ENCODE data around the gene GUF1.

The GUF1 gene, protein sequence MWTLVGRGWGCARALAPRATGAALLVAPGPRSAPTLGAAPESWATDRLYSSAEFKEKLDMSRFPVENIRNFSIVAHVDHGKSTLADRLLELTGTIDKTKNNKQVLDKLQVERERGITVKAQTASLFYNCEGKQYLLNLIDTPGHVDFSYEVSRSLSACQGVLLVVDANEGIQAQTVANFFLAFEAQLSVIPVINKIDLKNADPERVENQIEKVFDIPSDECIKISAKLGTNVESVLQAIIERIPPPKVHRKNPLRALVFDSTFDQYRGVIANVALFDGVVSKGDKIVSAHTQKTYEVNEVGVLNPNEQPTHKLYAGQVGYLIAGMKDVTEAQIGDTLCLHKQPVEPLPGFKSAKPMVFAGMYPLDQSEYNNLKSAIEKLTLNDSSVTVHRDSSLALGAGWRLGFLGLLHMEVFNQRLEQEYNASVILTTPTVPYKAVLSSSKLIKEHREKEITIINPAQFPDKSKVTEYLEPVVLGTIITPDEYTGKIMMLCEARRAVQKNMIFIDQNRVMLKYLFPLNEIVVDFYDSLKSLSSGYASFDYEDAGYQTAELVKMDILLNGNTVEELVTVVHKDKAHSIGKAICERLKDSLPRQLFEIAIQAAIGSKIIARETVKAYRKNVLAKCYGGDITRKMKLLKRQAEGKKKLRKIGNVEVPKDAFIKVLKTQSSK

DNA sequence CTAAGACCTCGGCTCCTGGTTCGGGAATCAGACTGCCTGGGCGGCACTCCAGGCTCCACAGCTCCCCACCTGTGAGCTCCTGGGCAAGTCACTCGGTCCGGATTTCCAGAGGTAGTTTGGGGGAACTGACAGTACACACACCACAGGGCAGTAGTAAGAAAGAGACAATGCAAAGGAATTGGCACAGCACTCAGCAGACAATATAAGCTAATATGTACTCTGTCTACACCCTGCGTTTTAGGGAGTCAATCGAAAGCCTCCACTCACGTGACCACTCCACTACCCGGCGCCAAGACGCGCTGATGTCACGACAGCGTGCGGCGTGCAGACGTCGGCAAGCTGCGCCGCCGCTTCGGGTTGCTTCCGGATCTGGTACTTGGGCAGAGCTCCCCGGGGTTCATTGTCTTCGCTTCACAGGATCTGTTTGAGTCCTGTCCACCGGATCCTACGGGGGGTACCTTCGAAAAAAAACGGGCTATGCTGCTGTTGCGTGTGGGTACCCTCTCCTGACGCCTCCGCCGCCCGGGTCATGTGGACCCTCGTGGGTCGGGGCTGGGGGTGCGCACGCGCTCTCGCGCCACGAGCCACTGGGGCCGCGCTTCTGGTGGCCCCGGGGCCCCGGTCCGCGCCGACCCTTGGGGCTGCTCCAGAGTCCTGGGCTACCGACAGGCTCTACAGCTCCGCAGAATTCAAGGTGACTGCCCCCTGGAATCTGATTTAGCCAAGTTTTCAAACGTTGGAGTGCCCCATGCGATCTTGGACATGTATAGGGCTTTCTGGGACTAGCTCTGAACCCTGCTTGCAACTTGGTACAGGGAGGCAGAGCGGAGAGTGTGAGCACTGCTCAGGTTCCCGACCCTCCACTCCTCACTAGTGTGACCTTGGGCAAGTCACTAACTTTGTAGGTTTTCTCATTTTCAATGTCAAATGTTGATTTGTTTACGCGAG, at the start of gene GUF1:
TSS of gene GUF1 (plus strand) at position 327 of the 948 bp plus-strand sequence. CDS start at position 530, 203 bp downstream.
- peak; percentile 54 for DNase-seq

DNA sequence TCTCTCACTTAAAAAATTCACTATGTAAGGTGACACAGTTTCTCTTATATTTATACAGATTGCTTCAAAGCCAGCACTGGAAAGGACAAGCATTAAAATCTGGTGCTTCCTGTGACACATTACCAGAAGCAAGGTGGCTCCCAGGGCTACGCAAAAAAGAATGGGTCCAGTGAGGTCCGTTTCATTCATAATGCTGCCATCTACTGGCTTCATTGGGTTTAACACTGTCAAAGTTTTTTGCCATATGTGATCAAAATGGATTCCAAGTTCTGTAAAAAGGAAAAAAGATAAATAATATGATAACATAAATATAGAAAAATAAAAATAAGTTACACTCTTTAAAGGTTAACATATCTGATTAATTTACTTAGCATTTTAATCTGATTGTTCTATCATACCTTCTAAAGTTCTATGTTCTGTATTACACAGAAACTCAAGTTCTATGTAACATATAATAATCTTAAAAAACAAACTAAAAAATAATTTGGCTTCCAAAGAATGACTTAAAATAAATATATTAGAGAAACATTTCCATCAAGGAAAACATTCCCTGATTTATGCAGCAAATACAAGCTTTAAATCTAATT, 48.8 kb upstream of the GUF1 start:
- no peak for DNase-seq

DNA sequence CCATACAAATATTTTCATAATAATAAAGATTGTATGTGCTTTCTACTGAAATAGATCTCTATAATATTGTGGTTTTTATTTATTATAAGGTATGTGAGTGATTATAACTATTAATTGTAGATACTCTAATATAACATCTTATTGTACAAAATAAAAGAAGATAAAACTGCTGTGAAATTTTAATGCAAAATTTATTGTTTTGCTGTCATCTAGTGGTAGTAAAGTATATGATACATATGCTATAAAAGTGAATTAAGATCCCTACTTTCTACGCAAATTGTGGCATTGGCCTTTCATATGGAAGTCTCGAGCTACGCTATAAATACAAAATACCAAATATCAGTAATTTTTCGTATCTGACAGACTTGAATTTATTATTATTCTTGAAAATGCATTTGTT, 46.1 kb upstream of the GUF1 start:
- no peak for DNase-seq

DNA sequence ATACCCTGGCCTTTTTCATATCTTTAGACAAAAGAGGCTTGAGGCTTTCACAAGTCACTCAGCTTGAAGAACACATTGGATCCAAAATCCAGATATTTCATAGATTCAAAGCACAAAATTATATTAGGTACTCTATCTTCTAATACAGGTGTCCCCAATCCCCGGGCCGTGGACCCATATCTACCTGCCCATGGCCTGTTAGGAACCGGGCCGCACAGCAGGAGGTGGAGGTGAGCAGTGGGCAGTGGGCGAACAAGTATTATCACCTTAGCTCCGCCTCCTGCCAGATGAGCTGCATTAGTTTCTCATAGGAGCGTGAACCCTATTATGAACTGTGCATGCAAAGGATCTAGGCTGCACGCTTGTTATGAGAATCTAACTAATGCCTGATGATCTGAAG, 45.5 kb upstream of the GUF1 start:
- DNase-seq: no peak

DNA sequence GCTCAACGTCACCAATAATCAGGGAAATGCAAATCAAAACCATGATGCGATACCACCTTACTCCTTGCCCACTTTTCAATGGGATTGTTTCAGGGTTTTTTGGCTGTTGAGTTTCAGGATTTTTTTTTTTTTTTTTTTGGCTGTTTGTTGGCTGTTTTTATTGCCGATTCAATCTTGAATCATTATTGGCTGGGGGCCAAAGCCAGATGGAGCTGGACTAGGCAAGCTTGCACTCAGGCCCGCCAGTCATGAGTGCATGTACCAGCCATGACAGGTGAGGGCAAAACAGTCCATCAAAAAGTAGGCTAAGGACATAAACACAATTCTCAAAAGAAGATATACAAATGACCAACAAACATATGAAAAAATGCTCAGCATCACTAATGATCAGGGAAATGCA, 40.1 kb upstream of the GUF1 start:
- DNase-seq: no peak

DNA sequence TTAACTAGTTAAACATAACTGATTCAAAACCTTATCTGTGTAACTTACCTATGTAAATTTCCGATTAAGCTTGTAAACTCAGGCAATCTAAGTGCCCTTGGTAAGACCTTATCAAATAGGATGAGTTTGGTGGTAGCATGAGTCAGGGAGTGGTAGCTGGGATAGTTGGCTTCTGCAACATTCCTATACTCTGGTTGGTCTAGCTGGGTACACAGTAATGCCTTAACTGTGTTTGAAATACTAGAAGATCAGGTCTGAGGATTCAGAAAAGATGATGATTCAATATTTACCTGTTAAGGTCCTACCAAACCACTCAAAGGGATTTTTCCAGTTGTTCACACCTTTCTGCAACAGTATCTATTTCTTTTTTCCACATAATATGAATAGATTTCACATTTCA, 32.1 kb upstream of the GUF1 start:
- DNase-seq: no peak

DNA sequence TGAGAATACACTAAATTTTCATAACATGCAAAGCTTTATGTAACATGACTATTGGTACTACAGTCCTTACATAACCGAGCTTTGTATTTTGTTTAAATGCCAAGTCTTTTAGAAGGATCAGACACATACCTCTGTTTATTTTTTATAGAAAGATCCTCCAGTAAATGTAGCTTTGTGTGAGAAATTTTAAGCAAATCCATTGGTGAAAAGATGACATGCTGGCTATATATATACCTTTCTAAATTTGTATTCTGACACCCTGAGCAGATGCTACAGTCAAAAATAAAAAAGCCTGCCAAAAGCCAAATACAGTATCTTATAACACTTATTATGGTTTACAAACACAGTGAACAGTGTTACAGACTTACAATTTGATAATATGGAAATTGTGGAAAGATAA, 26.8 kb upstream of the GUF1 start, which contains the start of gene YIPF7:
TSS of gene YIPF7 (minus strand) at position 201 of the 400 bp plus-strand sequence. CDS start 1,525 bp downstream, outside the sequence.
- DNase-seq: no peak

DNA sequence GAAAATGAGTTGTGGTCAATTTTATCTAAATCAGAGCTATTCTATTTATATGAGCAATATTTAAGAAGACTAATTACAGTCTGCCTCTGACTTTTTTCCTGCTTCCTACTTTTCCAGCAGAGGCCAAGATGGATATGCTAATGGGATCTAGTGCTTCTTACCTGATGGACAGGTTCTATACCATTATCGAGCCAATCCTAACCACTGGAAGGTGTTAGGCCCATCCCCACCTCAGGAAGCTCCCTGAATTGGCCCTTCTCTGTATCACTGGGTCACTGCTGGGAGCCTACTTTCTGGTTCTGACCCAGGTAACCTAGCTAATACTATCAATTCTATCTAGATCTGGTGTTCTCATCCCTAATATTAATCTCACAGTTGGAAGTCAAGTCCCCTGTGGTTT, 26.2 kb upstream of the GUF1 start:
- DNase-seq: no peak

DNA sequence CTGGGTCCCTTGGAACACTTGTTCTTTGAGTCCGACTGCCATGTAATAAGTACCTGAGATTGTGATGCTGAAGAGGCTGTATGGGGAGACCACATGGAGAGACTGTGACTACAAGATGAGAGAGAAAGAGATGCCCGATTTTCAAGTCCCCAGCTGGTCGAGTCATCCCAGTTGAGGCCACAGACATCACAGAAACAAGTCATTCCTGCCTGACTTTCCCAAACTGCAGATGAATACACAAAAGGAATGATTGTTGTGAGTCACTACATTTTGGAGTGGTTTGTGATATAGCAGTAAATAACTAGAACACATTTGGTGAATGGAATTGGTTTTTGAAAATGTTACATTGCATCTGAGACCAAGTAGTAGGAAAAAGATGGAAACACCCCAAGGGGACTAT, 17.8 kb upstream of the GUF1 start:
- DNase-seq: no peak

DNA sequence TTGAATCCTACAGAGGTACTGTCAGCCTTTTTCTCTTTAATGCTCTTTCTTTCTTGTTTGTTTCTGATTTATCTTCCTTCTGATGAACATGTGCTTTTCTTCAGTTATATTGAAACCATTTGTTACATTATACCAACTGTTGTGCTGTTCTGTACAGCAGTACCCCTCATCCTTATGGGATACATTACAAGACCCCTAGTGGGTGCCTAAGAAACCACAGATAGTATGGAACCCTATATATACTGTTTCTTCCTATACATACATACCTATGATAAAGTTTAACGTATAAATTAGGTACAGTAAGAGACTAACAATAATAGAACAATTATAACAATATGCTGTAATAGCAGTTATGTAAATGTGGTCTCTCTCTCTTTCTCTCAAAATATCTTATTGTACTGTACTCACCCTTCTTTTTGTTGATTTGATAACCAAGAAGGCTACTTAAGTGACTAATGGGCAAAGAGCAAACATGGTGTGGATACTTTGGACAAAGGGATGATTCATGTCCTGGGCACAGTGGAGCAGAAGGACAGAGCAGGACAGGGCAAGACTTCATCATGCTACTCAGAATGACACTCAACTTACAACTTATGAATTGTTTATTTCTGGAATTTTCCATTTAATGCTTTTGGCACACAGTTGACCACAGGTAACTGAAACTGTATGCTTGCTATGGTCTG, 16.1 kb upstream of the GUF1 start:
- DNase-seq: no peak

DNA sequence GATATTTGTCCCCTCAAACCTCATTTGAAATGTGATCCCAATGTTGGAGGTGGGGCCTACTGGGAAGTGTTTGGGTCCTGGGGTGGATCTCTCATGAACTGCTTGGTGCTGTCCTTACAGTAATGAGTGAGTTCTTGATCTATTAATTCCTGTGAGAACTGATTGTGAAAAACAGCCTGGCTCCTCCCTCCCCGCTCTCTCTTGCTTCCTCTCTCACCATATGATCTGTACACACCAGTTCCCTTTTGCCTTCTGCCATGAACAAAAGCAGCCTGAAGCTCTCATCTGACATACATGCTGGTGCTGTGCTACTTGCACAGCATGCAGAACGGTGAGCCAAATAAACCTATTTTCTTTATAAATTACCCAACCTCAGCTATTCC, 15.6 kb upstream of the GUF1 start:
- no peak for DNase-seq

DNA sequence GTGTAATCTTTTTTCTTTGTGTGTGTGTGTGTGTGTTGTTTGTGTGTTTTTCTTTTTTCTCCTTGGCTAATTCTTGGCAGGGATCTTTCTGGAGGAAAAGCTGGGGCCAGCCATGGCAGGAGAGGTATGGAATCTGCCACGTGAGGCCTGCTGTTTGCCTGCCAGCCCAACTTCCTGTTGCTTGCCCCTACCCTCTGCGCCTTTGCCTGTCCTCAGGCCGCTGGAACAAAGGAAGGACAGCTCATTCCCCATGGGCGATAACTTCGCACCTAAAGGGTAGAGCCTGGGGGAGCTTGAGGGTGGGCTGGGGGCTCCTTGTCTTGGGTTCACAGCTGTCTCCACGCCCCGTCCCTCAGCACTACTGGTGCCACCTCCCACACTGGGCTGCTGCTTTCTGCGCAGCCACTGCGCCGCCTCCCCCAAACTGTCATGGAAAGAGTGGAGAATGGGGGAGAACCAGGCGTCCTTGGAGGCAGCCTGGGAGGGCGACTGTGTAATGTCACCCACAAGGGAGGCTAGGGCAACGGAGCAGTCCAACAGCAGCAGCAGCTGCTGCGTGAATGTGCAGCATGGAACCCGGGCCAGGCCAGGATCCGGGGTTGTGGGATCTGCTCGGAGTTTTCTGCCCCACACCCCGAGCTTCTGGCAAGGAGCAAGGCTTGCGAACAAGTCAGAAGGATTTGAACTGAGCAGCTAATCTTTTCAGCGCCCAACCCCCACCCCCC, 14.5 kb upstream of the GUF1 start:
- DNase-seq: no peak

DNA sequence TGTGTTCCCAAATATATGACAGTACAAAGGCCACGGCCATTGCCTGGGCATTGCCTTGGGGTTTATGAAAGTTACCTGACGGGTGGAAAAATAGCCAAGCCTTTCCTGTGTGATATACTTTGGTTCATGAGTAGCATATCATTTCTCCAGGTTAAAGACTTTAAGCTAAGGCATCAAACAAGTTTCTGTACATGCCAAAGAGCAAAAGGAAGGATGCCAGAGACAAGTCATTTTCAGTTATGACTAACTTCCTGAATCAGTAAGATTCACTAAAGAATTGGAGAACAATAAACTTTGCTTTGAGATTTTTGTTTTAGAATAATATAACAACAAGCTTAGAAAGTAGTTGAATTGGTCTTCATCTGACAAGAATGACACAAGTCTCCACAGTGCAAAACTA, 9.7 kb upstream of the GUF1 start:
- no peak for DNase-seq

DNA sequence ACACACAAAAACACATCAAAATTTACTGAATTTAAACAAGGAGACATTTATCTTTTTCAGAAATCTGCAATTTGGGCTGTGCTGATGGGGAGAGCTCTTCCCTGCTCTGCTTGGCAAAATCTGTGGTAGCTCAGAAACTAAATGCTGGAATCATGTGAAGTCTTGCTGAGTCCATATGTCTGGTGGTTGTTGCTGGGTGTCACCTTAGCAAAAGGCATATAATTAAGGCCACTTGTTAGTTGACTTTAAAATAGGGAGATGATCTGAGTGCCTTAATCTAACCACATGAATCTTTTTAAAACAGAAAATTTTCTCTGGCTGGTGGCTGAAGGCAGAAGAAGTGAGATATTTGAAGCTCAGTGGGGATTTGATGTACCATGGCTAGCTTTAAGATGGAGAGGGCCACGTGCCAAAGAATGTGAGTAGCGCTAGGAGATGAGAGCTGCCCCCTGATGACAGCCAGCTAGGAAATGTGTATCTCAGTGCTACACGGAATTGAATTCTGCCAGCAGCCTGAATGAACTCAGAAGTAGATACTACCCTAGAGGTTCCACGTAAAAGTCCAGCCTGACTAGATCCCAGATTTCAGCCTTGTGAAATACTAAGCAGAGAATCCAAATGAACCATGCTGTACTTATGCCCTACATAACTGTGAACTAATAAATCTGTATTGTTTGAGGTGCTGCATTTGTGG, 7.6 kb upstream of the GUF1 start:
- DNase-seq: no peak

DNA sequence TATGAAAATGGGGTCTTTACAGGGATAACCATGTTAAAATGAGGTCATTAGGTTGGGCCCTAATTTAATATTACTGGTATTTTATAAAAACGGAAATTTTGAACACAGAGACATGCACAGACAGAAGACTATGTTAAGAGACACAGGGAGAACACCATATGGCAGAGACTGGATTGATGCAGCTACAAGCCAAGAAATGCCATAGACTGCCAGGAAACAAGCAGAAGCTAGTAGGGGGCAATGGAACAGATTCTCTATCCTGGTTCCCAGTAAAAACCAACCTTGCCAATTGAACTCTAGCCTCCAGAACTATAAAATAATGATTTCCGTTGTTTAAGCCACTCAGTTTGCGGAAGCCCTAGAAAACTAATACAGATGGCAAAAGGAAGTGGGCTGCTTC, 6.6 kb upstream of the GUF1 start:
- no peak for DNase-seq

DNA sequence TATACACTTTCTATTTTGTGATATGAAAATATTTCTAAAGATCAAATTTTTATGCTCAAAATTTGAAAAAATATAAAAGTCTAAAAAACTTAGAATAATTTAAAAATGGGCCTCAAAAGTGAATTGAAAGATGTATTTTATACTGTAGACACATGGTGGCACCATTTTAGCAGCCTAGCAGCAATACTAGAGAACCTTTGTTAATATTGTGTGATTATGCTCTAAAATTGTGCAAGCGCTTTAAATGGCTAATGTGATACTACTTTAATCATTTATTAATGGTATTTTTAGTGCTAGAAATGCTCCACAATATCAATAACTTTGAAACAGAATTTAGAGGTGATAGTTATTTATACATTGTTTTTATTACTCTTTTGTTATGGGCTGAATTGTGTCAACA, 3.7 kb upstream of the GUF1 start:
- DNase-seq: no peak

DNA sequence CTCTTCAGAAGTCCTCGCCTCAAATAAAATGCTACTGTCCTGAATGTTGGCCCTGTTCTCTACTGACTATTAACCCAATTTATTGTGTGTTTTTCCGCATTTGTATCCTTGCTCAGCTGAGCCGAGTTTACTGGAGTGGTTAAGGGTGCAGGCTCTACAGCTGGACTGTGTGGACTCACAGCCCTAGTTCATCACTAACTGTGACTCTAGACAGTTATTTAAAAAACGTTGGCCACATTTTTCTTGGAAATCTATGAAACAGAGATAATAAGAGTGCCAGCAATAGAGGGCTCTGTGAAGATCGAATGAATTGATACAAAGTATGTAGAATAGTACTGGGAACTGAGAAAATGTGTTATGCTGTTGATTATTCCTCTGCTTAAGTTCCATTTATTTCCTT, 2.9 kb upstream of the GUF1 start:
- no peak for DNase-seq

DNA sequence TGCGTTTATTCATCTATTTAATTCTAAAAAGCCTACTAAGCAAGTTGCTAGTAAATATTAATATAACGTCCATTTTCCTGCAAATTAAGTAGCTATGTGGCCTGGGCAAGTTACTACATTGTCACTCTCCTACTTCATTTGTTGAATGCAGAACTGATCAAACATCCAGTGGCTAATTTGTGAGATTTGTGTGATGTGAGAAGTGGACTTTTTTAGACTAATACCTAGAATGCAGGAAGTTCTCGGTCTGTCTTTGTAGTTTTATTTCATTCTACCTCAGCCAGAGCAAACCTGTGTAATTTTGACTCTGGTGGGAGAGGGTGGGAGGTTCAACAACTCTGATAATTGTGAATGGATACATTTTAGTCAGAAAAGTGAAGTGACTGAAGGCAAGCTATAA, 840 bp downstream of the GUF1 start:
- DNase-seq: no peak

DNA sequence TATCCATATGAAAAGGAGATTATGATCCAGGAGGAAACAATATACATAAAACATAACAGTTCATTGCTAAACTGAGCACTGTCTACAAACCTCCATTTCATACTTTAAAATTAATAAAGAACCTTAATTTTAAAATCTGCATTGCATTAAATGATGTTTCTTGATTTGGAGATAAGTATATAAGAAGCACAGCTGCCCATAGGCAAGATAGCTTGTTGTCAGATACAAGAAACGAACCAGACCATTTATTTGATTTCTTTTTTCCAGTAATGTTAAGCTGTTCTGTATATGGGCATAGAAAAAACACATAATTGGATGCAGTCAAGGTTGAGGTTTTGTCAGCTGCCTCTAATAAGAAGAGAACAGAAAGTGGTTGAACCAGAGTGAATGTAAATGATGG, 6.4 kb downstream of the GUF1 start:
- DNase-seq: no peak

DNA sequence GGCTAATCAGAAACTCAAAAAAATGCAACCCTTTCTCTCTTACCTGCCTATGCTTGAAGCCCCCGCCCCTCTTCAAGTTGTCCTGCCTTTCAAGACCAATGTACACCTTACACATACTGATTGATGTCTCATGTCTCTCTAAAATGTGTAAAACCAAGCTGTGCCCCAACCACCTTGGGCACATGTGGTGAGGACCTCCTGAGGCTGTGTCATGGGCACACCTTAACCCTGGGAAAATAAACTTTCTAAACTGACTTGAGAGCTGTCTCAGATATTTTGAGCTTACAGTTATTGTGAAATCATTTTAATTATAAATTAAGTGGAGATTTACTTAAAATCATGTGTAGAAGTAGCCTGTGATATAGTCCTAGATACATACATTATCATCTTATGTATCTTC, 22.2 kb downstream of the GUF1 start:
- DNase-seq: no peak

DNA sequence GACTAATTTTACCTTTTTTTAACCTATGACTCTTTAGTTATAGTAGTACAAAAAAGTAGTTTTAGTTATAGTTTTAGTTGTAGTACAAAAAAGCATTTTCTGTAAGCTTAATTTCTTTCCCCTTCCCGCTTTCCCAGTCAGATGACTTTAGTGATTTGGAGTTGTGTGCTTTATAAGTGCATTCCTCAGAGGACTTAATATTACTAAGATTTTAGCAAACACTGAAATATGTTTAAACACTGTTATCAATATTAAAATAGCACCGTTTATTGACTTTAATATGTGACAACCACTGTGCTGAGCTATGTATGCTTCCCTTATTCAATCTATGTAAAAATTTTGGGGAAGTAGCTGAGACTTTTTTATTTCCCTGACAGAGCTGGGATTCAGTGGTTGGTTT, 22.8 kb downstream of the GUF1 start:
- DNase-seq: no peak

Data from NCI-H1436 treated with DMSO at 0.1 percent for 48 hours (cell line).